OCI-LY7 (cell line): Measurements from ENCODE around the gene MBLAC1. TPM values are rescaled to one million over a fixed set of nuclear protein-coding genes. Genes with fewer than 3 reads are reported as not detected.

ENCODE experiments used
- BruUV-seq: library from RNA; stranded (reverse); fragments of 400-500 nt; replicated peaks from 2 replicates; lab custom pipeline; 2021; lab: Mats Ljungman, UMichigan
- CTCF ChIA-PET: fragments of 300-600 bp; sonication (Branson Sonifier 250); formaldehyde crosslinking; loops from one replicate; lab custom pipeline; 2022; ENCODE audit warnings: antibody characterized with exemption; ENCODE audit not compliant: unreplicated experiment; lab: Charles Lee
- POLR2A ChIA-PET: fragments of 300-600 bp; sonication (Branson Sonifier 250); formaldehyde crosslinking; loops from one replicate; lab custom pipeline; 2022; ENCODE audit warnings: antibody characterized with exemption; lab: Charles Lee
- DNase-seq: peaks from one replicate; pipeline ENCODE4 v3.0.0-alpha.2; 2015; ENCODE audit warnings: low spot score
- H2AFZ ChIP-seq: fragments of 200-600 bp; sonication (generic), shearing (Covaris generic); 2 replicates; pipeline ENCODE4 v1.6.1; 2014; ENCODE audit warnings: mild to moderate bottlenecking, antibody characterized with exemption, low read length, moderate library complexity
- H3K27ac ChIP-seq: fragments of 200-600 bp; sonication (generic); 2 replicates; pipeline ENCODE4 v1.5.1; 2014; ENCODE audit warnings: mixed run types, low read depth, mild to moderate bottlenecking, moderate library complexity, low read length, inconsistent platforms; ENCODE audit not compliant: poor library complexity, severe bottlenecking
- H3K36me3 ChIP-seq: fragments of 200-600 bp; sonication (generic); 2 replicates; pipeline ENCODE4 v1.6.1; 2014; ENCODE audit warnings: mild to moderate bottlenecking, antibody characterized with exemption, low read length, moderate library complexity, mixed read lengths; ENCODE audit not compliant: insufficient read depth
- H3K4me1 ChIP-seq: fragments of 200-600 bp; sonication (generic); 2 replicates; pipeline ENCODE4 v1.5.1; 2014; ENCODE audit warnings: mild to moderate bottlenecking, low read length; ENCODE audit not compliant: insufficient read depth, poor library complexity, severe bottlenecking
- H3K4me2 ChIP-seq: fragments of 200-600 bp; sonication (generic); 2 replicates; pipeline ENCODE4 v1.6.1; 2014; ENCODE audit warnings: mild to moderate bottlenecking, low read length
- H3K4me3 ChIP-seq: fragments of 200-600 bp; sonication (generic); 2 replicates; pipeline ENCODE4 v1.5.1; 2014; ENCODE audit warnings: mild to moderate bottlenecking, low read depth, low read length; ENCODE audit not compliant: poor library complexity, severe bottlenecking
- H3K79me2 ChIP-seq: fragments of 200-600 bp; sonication (generic); 2 replicates; pipeline ENCODE4 v1.6.1; 2016; ENCODE audit warnings: low read depth, mild to moderate bottlenecking, low read length, moderate library complexity, mixed read lengths; ENCODE audit not compliant: insufficient read depth
- H3K9me2 ChIP-seq: fragments of 200-600 bp; sonication (generic); 2 replicates; pipeline ENCODE4 v1.6.1; 2016; ENCODE audit warnings: mild to moderate bottlenecking, low read length, mixed read lengths; ENCODE audit not compliant: insufficient read depth
- H3K9me3 ChIP-seq: fragments of 200-600 bp; sonication (generic); 2 replicates; pipeline ENCODE4 v1.6.1; 2014; ENCODE audit warnings: mild to moderate bottlenecking, mixed run types, low read length, mixed read lengths
- H4K20me1 ChIP-seq: fragments of 200-600 bp; sonication (generic); 2 replicates; pipeline ENCODE4 v1.6.1; 2014; ENCODE audit warnings: mild to moderate bottlenecking, antibody characterized with exemption, low read length, moderate library complexity, mixed read lengths; ENCODE audit not compliant: insufficient read depth
- CTCF ChIP-seq: fragments of 200-600 bp; sonication (generic); conservative IDR thresholded peaks from 2 replicates; pipeline ENCODE4 v1.5.1; 2014; ENCODE audit warnings: mild to moderate bottlenecking, antibody characterized with exemption, low read length, moderate library complexity, mixed read lengths
- EZH2phosphoT487 ChIP-seq: fragments of 200-600 bp; sonication (generic); IDR thresholded peaks from 2 replicates; pipeline ENCODE4 v1.6.1; 2018; ENCODE audit warnings: low read depth, borderline replicate concordance, mild to moderate bottlenecking, mixed run types, antibody characterized with exemption, low read length, moderate library complexity, mixed read lengths
- intact Hi-C: fragments of 100-400 bp; cut with micrococcal nuclease; formaldehyde crosslinking; loops from one replicate; pipeline ENCODE4 v1.10.0; 2022; ENCODE audit not compliant: unreplicated experiment
- total RNA-seq, 2 experiments: library from RNA; depleted of rRNA in 1 of 2; stranded (reverse); fragments of >200 nt in 1 of 2; shearing (Covaris generic) in 1 of 2; gene quantifications; 2 replicates each; pipeline ENCODE4 v1.2.3, GENCODE V29; 2014 to 2022

Gene MBLAC1
- total RNA-seq, 2 experiments from 2014 or later: 4.5 to 4.8 TPM

DNA sequence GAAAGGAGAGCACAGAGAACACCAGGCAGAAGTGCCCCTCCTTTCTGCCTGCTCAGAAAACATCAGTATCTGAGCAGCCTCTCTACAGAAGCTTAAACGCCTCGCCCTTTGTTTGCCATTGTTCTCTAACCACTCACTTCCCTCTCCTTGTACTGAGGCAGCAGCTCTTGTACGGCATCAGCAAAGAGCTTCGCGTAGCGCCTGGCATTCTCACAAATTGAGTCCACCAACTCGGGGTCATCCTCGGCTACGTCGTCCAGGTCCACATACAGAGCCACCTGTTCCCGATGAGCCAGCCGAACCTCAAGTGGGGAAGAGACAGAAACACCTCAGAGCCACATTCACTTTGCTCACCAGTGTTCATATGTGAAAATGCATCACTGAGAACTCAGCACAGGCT, 27.3 kb upstream of the MBLAC1 start:
- no TSS peak for BruUV-seq
- Histone ChIP-seq H3K9me3 (no peaks in the 10 kb centered on the region), H3K36me3 (peaks cover 64% of the 10 kb centered on the region), H2AFZ (no peak overlapping the region), H3K4me2 (peak overlapping the region; percentile 79), H3K9me2 (no peaks in the 10 kb centered on the region), H3K4me1 (peaks cover 25% of the 10 kb centered on the region), H4K20me1 (peaks cover 38% of the 10 kb centered on the region), H3K79me2 (peaks cover 56% of the 10 kb centered on the region), H3K4me3 (peak overlapping the region; percentile 90), H3K27ac (no peak overlapping the region)
- TF ChIP-seq EZH2phosphoT487 (no peak), CTCF (no peak)
- ChIA-PET POLR2A (interaction anchor here (0.7 kb wide), 1 partner anchor 713 kb away, joined by 3 read pairs; no protein-coding TSS in a partner anchor), CTCF (no interaction called here)
- no peak for DNase-seq
- intact Hi-C loops: no loop called here

DNA sequence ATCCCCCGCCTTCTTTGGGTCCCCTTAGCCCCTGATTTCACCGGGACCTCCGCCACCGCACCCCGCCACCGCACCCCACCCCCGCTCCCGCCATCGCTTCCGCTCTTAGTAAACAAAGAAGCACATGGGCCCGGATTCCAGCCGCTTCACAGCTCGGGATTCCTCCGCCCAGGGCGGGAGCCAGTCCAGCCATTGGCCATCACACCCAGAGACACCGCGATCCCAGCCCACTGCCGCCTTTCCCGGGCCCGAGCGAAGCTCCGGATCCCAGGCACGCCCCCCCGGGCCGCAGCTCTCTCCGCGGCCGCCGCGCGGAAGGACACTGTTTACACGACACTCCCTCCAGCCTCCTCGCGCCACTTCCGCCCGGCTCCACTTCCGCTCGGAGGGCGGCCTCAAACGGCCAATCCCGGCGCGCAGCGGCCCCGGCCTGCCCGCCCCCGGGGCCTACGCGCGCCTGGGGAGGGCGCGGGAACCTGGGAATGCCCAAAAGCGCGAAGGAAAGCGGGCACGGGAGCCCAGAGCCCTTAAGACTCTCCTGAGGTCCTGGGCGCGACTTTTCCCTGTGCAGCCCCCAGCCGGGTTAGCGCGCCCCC, 26.2 kb upstream of the MBLAC1 start:
- H3K9me3 ChIP-seq: no peaks in the 10 kb centered on the region
- BruUV-seq: no TSS peak
- POLR2A ChIA-PET: interaction anchor here (0.6 to 2.5 kb wide), 6 partner anchors 11 to 42 kb away, joined by 4 to 22 read pairs (median 8); partner anchors contain the start of genes COPS6 and MBLAC1
- peaks cover 51% of the 10 kb centered on the region for H3K79me2 ChIP-seq
- peaks cover 25% of the 10 kb centered on the region for H3K4me1 ChIP-seq
- DNase-seq: peak; percentile 94
- H3K27ac ChIP-seq: peak overlapping the region; percentile 92
- H3K9me2 ChIP-seq: no peaks in the 10 kb centered on the region
- CTCF ChIA-PET: interaction anchor here (0.6 kb wide), 1 partner anchor 32 kb away, joined by 4 read pairs; no protein-coding TSS in a partner anchor
- intact Hi-C loops: loop anchor here (1.0 to 2.0 kb wide), 2 partner anchors 19 to 26 kb away; partner anchors contain the start of genes CNPY4, MBLAC1 and TAF6
- no peak overlapping the region for H2AFZ ChIP-seq
- H4K20me1 ChIP-seq: peaks cover 33% of the 10 kb centered on the region
- peaks cover 58% of the 10 kb centered on the region for H3K36me3 ChIP-seq
- H3K4me3 ChIP-seq: peak overlapping the region; percentile 90
- TF ChIP-seq EZH2phosphoT487: no peak
- no peak for TF ChIP-seq CTCF
- peak overlapping the region; percentile 79 for H3K4me2 ChIP-seq
